ENCODE results near the gene NAA10.

The NAA10 gene

DNA sequence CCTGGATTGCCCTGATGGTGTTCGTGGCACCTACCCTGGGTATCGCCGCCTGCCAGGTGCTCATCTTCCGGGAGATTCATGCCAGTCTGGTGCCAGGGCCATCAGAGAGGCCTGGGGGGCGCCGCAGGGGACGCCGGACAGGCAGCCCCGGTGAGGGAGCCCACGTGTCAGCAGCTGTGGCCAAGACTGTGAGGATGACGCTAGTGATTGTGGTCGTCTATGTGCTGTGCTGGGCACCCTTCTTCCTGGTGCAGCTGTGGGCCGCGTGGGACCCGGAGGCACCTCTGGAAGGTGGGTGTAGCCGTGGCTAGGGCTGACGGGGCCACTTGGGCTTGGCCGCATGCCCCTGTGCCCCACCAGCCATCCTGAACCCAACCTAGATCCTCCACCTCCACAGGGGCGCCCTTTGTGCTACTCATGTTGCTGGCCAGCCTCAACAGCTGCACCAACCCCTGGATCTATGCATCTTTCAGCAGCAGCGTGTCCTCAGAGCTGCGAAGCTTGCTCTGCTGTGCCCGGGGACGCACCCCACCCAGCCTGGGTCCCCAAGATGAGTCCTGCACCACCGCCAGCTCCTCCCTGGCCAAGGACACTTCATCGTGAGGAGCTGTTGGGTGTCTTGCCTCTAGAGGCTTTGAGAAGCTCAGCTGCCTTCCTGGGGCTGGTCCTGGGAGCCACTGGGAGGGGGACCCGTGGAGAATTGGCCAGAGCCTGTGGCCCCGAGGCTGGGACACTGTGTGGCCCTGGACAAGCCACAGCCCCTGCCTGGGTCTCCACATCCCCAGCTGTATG lies 28.5 kb downstream of the NAA10 start:
- no peak for DNase-seq

DNA sequence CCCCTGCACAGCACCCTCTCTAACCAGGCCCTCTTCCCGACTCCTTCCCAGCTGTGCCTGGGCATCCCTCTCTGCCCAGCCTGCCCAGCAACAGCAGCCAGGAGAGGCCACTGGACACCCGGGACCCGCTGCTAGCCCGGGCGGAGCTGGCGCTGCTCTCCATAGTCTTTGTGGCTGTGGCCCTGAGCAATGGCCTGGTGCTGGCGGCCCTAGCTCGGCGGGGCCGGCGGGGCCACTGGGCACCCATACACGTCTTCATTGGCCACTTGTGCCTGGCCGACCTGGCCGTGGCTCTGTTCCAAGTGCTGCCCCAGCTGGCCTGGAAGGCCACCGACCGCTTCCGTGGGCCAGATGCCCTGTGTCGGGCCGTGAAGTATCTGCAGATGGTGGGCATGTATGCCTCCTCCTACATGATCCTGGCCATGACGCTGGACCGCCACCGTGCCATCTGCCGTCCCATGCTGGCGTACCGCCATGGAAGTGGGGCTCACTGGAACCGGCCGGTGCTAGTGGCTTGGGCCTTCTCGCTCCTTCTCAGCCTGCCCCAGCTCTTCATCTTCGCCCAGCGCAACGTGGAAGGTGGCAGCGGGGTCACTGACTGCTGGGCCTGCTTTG lies 29.2 kb downstream of the NAA10 start:
- DNase-seq = no peak

DNA sequence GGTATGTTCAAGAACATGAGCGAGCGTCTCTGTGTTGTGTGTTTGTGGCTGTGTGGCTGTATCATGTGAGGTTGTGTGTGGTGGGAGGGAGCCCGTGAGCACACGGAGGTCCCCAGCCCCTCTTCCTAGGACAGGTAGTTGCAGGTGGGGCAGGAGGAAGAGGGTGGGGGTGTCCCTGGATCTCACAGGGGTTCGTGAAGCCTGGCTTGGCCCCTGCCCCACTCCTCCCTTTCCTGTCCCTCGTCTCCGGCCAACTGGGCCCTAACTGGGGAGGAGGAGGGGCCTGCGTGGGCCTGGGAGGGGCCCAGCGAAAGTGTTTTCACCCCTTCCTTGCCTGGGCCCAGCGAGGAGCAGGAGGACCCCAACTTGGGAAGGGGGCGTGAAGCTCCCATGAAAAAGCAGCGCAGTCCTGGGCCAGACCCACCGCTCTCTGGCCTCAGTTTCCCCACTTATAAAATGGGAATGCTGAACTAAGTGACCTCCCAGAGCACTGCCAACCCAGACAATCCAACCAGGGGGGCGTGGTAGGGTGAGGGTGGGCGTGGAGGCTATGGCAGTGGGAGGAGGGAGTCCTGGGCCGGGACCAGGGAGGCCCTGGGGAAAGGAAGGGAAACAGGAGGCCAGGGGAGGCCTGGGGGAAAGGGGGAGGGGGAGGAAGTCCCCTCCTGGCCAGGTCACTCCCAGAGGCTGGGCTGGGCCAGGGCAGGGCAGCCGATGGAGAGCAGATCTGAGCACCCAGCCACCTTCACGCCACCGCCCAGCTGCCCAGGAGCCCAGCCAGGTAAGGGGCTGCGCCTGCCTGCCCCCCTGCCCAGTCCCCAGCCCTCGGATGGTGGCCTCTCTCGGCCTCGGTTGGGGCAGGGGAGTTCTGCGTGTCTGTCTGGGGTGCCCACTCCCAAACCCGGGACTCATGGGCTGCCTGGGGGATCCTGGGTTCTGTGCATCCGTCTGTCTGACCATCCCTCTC lies 30.6 kb downstream of the NAA10 start, which contains the start of gene AVPR2:
TSS of gene AVPR2 (plus strand) at position 683 of the 967 bp plus-strand sequence. CDS start 473 bp downstream, outside the sequence.
- DNase-seq = no peak

- no peak for DNase-seq
These were observed 31.4 kb downstream of the NAA10 start for GRCh38 chrX:153903238-153903980.

- DNase-seq = no peak
These were observed 32.5 kb downstream of the NAA10 start for GRCh38 chrX:153902385-153902784.

GRCh38 chrX:153901753-153902140 lies 33.1 kb downstream of the NAA10 start:
- no peak for DNase-seq

DNA sequence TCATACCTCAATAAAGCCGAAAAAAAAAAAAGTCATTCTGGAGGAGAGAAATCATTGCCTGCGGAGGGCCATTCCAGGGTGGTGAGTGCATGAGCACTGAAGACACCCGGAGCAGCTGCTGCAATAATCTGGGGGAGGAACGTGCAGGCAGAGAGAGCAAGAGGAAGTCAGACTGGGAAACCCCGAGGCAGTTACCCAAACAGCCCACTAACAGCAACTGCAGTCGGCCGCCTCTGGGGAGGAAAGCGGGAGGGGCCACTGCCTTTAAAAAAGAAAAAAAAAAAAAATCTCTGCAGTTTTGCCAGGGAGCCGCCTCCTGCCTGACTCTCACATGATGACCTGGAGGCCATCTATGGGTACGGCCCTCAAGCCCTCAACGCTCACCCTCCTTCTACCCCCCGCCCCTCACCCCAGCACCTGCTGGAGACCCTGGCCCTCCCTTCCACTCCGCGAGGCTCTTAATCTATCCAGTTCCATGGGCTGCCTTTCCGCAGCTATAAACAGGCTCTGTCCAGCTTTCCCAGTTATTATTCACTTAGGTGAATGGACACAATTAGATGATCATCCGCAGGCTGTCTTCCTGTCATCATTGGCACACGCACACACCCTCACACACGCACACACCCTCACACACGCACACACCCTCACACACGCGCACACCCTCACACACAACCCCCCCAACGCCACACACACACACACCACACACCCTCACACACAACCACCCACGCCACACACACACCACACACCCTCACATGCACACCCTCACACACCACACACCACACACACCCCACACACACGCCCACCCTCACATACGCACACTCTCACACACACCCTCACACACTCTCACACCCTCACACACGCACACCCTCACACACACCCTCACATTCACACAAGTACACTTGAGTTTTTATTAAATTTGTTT lies 33.7 kb downstream of the NAA10 start:
- no peak for DNase-seq

DNA sequence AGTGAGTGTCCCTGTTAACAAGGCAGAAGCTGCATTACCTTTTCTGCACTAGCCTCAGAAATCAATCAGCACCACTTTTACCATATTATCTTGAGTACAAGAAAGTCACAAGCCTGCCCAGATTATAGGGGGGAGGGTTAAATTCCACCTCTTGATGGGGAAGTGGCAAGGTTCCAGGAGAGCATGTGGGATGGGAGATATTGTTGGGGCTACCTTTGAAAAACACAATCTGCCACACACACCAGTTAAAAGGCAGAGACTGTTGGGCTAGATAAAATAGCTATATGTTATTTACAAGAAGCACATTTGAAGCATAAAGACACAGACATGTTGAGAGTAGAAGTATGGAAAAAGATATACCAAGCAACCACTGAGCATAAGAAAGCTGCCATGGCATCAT lies 36.9 kb downstream of the NAA10 start:
- no peak for DNase-seq

DNA sequence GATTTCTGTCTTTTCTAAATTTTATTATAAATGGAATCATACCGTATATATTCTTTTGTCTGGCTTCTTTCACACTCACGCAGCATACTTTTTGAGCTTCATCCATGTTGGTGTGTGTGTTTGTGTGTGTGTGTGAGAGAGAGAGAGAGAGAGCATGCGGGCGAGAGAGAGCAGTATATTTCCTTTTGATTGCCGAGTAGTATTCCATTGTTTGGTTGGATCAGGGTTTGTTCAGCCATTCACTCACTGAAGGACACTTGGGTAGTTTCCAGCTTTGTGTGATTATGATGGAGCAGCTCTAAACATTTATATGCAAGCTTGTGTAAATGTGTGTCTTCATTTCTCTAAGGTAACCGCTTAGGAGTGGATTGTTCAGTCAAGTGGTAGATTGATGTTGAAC lies 45.7 kb downstream of the NAA10 start:
- DNase-seq = no peak

DNA sequence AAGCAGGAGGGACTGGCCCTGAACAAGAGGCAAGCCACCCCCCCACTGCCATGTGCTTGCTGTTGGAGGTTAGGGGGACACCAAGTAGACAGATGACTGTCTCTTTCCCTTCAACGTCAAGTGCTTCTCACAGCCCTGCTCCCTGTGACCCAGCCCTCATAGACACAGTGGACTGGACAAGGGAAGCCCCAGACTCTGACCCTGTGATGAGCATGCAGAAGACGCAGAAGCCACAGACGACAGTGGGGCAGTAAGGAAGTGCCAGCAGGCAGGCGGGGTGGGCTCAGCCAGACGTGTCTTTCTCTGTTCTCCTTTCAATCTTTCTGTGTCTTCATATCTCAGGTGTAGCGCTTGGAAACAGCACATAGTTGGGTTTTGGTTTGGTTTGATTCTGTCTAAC lies 46.5 kb downstream of the NAA10 start:
- no peak for DNase-seq

GRCh38 chrX:153887385-153887784 lies 47.5 kb downstream of the NAA10 start:
- no peak for DNase-seq

GRCh38 chrX:153886915-153887314 lies 47.9 kb downstream of the NAA10 start:
- DNase-seq = no peak

- DNase-seq = no peak
These were observed 48.6 kb downstream of the NAA10 start, which contains the start of gene L1CAM for GRCh38 chrX:153885968-153886903. Gene L1CAM, minus strand, starts transcription at chrX:153886173. Its CDS starts 10,337 bp downstream, at chrX:153875836.

- DNase-seq = no peak
These were observed 49.5 kb downstream of the NAA10 start for GRCh38 chrX:153885208-153885787.

DNA sequence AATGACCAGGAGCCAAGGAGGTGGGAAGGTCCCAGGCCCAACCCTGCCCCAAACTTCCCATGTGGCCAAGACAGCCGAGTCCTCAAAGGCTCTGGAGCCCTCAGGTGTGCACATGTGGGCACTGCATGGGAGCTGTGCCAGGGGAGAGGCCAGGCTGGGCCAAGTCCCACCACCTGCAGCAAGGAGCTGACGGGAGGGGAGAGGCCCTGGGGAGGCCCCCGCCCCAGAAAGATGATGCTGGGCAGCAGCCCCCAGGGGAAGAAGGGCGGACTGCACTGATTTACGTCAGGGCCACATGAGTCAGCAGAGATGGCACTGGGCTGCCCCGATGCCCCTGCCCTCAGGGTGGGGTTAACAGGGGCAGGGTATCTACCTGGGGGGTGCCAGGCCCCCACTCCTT lies 50.2 kb downstream of the NAA10 start:
- DNase-seq = no peak

DNA sequence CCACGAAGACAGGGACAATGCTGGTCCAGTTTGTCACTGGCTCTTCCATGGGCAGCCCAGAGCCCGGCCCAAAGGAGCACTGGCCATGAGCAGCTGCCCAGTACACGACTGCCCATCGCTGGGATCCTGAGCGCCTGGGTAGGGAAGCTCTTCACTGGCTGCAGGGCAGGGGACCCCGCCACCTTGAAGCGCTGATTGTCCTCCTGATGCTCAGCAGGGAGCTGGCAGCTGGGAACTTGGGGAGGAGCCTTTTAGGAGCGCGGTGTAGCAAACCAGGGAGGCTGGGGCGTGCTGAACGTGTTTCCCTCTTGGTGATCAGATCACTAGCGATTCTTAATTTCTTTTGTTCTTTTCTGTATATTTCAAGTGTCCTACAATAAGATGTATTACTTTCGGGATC lies 50.7 kb downstream of the NAA10 start:
- no peak for DNase-seq

- DNase-seq = no peak
These were observed 51.5 kb downstream of the NAA10 start for GRCh38 chrX:153883163-153883843.

DNA sequence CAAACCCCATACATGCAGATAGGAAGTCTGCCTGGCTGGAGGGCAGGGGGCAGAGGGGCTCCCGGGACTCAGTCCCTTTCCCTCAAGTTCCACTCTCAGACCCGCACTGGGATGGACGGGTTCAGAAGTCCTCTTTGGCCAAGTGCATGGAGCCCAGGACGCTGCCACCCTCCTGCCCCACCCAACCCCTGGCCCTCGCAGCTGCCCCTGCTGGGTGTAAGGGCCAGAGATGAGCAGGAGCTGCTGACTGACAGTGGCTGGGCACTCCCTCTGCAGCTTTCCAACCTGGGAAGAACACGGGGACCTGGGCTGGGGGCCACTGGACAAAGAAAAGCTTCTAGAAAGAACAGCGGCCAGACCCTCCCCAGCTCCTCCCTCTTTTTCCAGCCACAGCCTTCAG lies 52.3 kb downstream of the NAA10 start:
- no peak for DNase-seq

GRCh38 chrX:153882086-153882498 lies 52.7 kb downstream of the NAA10 start:
- DNase-seq = no peak
